ENCODE data around the gene CSNK1A1L.
"Not testable (repeated sequence)": the region's sequence is repeated elsewhere in the genome, so short reads cannot be mapped to it uniquely, and the experiment has no call there.

The CSNK1A1L gene

GRCh38 chr13:37058910-37059847 is 46.3 kb downstream of the CSNK1A1L start, which contains the start of gene SUPT20H:
TSS of gene SUPT20H (minus strand) at chr13:37059688. CDS start at chr13:37051490, 8,198 bp downstream.
- DNase-seq, result peak; percentile 38 to 95 (median 88)

GRCh38 chr13:37056228-37056627 is 49.2 kb downstream of the CSNK1A1L start:
- not testable (repeated sequence) for DNase-seq

Measured in anterior cingulate cortex (tissue), 58 donors.